ENCODE results near the gene LY6G5C. TPM values are rescaled to one million over a fixed set of nuclear protein-coding genes. Genes with fewer than 3 reads are reported as not detected.

LY6G5C gene
- total RNA-seq, 3 donors from 2014 or later = 0.33 to 1.9 (median 0.64) TPM

- Histone ChIP-seq H3K4me3 (no peak overlapping the region), H3K27me3 (no peaks in the 10 kb centered on the region), H3K9me3 (no peaks in the 10 kb centered on the region), H3K4me1 (no peaks in the 10 kb centered on the region), H3K36me3 (peaks cover 8% of the 10 kb centered on the region), H3K27ac (no peak overlapping the region)
- no peak for TF ChIP-seq CTCF (IDR thresholded peaks at IDR 0.05)
- DNase-seq (ENCODE audit: low spot score in 2 of 2) = no peak
- intact Hi-C loops (cut with DNase I; ENCODE audit: low total_unique reads) = loop anchor here (5.0 kb wide), 1 partner anchor 154 kb away; no protein-coding TSS in a partner anchor
These were observed 2.7 kb upstream of the LY6G5C start for GRCh38 chr6:31683591-31683990.

- peak overlapping the region; percentile 45 to 75 (median 58) for H3K4me3 ChIP-seq
- peak overlapping the region; percentile 73 to 79 for H3K27ac ChIP-seq
- H3K27me3 ChIP-seq = no peaks in the 10 kb centered on the region
- no peaks in the 10 kb centered on the region for H3K4me1 ChIP-seq
- intact Hi-C loops (cut with DNase I; ENCODE audit: low total_unique reads) = loop anchor here (5.0 kb wide), 1 partner anchor 156 kb away; no protein-coding TSS in a partner anchor
- H3K9me3 ChIP-seq = no peaks in the 10 kb centered on the region
- H3K36me3 ChIP-seq = no peaks in the 10 kb centered on the region
- DNase-seq (ENCODE audit: low spot score in 2 of 2) = no peak
- TF ChIP-seq POLR2AphosphoS5 (IDR thresholded peaks at IDR 0.05) = no peak
- no peak for TF ChIP-seq CTCF (IDR thresholded peaks at IDR 0.05)
- no peak for TF ChIP-seq POLR2A (IDR thresholded peaks at IDR 0.05)
These were observed 336 bp upstream of the LY6G5C start for GRCh38 chr6:31681135-31681671.

DNA sequence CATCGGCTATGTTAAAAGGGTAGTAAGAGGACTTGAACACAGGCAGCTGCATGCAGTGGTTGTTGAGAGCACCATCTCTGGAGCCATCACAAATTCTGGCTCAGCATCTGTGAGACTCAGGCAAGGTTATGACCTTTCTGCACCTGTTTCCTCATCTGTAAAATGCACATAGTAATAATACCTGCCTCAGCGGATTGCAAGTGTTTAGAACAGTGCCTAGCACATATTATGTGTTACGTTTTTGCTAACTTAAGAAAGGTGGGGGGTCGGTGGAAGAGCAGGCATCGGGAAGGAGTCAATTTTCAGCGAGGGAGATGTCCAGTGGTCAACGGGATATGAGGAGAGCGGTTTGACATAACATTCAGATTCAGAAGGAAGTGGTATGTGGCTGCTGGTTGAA, 2.9 kb downstream of the LY6G5C start:
- Histone ChIP-seq H3K36me3 (no peaks in the 10 kb centered on the region), H3K4me3 (no peak overlapping the region), H3K9me3 (no peaks in the 10 kb centered on the region), H3K27me3 (no peaks in the 10 kb centered on the region), H3K27ac (no peak overlapping the region), H3K4me1 (no peaks in the 10 kb centered on the region)
- no peak for DNase-seq (ENCODE audit: low spot score in 2 of 2)
- intact Hi-C loops (cut with DNase I; ENCODE audit: low total_unique reads) = no loop called here
- TF ChIP-seq POLR2AphosphoS5 (IDR thresholded peaks at IDR 0.05) (no peak), CTCF (IDR thresholded peaks at IDR 0.05) (no peak), POLR2A (IDR thresholded peaks at IDR 0.05) (no peak)

DNA sequence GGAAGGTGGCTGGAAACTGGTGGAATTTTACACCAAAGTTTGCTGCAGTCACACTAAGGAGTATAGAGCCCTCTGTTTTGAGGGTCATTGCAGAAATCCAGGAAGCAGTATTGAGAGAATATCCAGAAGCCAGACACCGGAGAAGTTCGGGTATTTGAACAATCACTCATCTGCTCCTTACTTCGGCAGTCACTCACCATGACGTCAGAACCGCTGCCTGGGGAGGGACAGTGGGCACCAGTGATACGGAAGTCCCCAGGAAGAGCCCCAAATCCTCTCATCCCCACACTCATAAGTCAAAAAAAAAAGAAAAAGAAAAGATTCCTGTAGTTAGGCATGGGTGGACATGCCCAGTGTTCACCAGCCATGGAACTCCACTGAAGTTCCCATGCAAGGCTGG, 4.0 kb downstream of the LY6G5C start:
- no peaks in the 10 kb centered on the region for H3K4me1 ChIP-seq
- no peak overlapping the region for H3K27ac ChIP-seq
- H3K36me3 ChIP-seq = no peaks in the 10 kb centered on the region
- H3K27me3 ChIP-seq = no peaks in the 10 kb centered on the region
- no peaks in the 10 kb centered on the region for H3K9me3 ChIP-seq
- no peak overlapping the region for H3K4me3 ChIP-seq
- intact Hi-C loops (cut with DNase I; ENCODE audit: low total_unique reads) = no loop called here
- no peak for DNase-seq (ENCODE audit: low spot score in 2 of 2)
- TF ChIP-seq POLR2AphosphoS5 (IDR thresholded peaks at IDR 0.05) (no peak), CTCF (IDR thresholded peaks at IDR 0.05) (no peak), POLR2A (IDR thresholded peaks at IDR 0.05) (no peak)

DNA sequence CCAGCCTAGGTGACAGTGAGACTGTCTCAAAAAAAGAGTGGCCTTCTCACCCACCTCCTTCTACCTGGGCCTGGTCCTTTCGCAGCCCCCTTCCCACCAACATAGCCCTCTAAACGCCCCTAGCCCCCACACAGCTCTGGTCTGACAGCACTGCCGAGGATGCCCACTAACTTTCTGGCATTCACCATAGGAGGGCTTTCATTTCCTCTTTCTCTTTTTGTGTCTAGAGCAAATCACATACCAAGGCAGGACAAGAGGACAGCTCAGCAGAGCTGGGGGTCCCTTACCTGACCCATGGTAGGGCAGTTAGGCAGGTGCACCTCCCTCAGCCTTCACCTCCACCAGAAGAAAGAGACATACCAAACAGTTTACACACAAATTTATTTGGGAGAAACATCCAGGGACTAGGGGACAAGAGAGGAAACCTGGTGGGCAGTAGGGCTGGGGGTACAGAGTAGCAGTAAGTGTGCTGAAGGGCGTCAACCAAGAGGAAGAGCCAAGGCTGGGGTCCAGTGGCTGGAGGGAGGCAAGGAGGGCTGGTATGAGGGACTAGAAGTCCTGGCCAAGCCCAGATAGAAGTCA, 4.5 kb downstream of the LY6G5C start:
- H3K4me3 ChIP-seq = no peak overlapping the region
- intact Hi-C loops (cut with DNase I; ENCODE audit: low total_unique reads) = no loop called here
- no peak for TF ChIP-seq POLR2A (IDR thresholded peaks at IDR 0.05)
- TF ChIP-seq CTCF (IDR thresholded peaks at IDR 0.05) = no peak
- TF ChIP-seq POLR2AphosphoS5 (IDR thresholded peaks at IDR 0.05) = no peak

More for the DNA sequence above, 4.5 kb downstream of the LY6G5C start:
- Histone ChIP-seq H3K27ac (no peak overlapping the region), H3K27me3 (no peaks in the 10 kb centered on the region), H3K4me1 (no peaks in the 10 kb centered on the region), H3K36me3 (no peaks in the 10 kb centered on the region), H3K9me3 (no peaks in the 10 kb centered on the region)
- no peak for DNase-seq (ENCODE audit: low spot score in 2 of 2)
